GM19099 (cell line): Measurements from ENCODE around the gene MS4A13.

Source experiments
- POLR2A ChIP-seq: IDR thresholded peaks from 3 replicates; pipeline ENCODE4 v1.6.1; 2011; ENCODE audit warnings: low read depth; ENCODE audit not compliant: insufficient read length; ENCODE audit errors: extremely low read depth

The MS4A13 gene

DNA sequence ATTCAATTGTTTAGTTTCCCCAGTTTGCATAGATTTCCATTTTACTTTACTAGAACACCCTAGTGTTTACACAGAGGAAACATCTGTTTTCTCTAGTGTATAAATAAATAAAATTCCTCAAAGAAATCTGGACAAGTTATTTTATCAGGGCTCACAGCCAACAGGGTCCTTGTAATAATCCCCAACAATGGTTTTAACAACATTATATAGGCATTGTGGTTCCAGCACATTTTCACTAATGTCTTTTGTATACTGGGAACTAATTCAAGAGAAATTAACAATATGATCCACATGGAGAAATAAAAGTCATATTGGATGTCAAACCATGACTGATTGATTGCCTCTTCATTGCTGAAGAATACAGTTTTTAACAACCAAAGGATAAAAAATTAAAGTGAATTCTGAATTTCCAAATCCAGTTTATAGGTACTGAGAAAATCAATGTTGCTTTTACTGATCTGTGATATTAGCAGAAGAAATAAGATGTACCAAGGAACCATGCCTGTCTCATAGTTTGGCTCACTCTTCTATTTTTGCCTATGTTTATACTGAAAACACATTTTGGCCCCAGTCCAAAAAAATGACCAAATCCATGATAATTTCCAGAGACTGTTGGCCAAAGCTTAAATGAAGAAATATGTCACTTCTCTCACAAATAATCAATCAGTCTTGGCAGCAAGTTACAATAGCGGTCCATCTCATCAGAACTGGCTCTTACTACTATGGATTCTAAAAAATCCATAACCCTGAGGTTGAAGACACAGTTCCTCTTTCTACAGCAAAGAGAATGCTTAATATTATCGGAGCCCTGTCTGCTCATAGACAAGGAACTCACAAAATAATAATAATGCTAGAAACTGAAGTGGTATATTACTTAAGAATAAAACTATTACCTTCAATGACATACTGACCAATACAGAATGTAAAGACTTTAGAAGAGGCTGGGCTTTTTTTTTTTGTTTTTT is 1.4 kb upstream of the MS4A13 start:
- TF ChIP-seq POLR2A = no peak

DNA sequence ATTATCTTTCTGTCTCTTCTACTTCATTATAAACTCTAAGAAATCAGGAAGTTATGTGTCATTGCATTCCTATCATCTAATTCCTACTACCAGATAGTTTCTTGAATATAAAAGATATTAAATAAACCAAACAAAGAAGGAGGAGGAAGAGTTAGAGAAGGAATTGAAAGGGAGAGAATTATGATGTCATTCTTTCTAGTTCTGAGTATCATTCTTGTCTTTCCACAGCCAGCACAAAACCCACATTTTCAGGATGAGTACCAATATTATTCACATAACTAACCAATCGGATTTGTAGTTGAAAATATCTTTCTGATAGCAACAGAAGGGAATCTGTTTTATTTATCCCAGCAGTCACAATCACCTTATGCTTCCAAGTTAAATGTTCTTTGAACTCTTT is 13.3 kb downstream of the MS4A13 start:
- no peak for TF ChIP-seq POLR2A

DNA sequence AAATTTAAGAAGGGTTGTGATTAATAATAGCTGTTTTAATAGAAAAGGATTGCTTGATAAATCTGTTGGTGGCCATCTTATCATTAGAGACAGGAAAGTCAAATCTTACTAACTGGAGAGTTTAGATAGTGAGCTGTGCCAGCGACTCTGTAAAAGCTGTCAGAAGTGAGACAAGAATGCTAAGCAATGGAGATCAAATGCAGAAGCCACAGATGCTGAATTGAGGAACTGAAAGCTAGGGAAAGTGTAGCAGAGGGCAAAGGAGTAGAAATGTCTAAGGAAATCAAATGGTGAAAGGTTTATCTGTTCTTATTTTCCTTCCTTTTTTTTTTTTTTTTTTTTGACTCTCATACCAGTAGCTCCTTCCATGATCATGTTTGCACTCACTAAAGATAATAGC is 13.7 kb downstream of the MS4A13 start:
- no peak for TF ChIP-seq POLR2A

DNA sequence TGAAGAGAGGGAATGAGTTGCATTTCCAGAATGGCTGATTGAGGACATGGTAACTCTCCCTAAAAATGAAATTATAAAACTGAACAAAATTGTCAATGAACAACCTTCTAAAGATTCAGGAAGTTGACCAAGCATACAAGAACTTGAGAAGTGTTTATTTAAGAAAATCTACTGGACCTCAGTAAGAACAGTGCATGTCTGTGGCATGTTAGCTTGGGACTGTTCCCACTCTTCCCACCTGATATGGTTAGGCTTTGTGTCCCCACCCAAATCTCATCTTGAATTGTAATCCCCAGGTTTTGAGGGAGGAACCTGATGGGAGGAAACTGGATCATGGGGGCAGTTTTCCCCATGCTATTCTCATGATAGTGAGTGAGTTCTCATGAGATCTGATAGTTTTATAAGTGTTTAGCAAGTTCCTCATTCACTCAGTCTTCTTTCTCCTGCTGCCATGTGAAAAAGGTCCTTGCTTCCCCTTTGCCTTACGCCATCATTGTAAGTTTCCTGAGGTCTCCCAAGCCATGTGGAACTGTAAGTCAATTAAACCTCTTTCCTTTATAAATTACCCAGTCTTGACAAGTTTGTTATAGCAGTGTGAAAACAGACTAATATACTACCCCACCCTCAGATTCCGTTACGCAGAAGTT is 15.4 kb downstream of the MS4A13 start:
- no peak for TF ChIP-seq POLR2A

DNA sequence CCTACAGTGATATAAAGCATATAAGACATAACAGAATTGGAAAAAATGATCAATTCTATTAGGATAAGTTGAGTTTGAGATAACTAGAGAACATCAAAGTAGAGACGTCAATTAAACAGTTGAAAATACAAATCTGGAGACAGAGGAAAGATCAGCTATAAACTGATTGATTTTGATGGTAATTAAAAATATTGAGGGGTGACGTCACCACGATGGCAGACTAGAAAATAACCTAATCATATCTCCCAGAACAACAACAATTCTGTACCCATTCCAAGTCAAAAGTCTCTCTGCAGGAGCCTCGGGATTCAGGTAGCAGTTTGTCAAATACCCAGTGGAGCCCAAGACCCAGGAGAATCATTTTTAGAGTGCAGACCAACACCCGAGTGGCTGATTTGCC is 28.9 kb downstream of the MS4A13 start:
- TF ChIP-seq POLR2A = no peak

DNA sequence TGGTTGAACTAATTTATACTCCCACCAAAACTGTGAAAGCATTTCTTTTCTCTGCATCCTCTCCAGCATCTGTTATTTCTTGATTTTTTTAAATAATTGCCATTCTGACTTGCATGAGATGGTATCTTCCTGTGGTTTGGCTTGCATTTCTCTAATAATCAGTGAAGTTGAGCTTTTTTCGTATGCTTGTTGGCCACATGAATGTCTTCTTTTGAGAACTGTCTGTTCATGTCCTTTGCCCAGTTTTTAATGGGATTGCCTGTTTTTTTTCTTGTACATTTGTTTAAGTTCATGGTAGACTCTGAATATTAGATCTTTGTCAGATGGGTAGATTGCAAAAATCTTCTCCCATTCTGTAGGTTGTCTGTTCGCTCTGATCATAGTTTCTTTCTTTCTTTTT is 46.1 kb downstream of the MS4A13 start:
- no peak for TF ChIP-seq POLR2A

DNA sequence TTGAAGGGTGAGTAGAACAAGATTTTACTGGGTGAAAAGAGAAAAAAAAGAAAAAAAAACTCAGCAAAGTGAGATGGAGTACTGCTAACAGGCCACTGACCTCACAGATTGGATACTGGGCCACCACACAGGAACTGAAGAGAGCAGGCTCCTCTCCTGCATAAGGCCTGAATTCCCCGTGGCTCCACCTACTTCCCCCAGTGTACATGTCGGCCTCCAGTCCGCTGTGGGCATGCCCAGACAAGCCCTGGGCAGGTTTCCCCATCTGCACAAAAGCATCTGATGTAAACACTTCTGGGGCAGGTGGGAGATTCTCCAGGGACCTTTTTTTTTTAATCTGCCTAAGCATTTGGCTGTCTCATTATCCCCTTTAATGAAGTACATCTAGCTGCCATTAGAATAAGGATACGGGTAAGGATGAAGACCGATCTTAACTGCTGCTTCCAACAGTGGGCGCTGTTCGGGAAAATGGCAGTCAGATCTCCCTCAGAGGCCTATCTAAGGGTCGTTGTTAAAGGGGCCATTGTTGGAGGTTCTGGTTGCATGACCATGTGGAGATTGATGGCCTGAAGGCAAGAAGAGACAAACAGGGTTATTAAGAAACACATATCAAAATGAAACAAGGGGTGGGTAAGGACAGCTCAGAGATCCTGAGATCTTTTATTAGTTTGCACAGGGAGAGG is 48.5 kb downstream of the MS4A13 start:
- no peak for TF ChIP-seq POLR2A

DNA sequence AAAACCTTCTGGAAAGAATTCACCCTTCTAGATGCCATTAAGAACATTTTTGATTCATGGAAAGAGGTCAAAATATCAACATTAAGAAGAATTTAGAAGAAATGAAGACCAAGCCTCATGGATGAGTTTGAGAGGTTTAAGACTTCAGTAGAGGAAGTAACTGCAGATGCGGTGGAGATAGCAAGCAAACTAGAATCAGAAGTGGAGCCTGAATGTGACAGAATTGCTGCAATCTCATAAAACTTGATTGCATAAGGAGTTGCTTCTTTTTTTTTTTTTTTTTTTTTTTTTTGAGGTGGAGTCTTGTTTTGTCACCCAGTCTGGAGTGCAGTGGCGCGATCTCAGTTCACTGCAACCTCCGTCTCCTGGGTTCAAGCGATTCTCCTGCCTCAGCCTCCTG is 51.6 kb downstream of the MS4A13 start:
- TF ChIP-seq POLR2A = no peak

DNA sequence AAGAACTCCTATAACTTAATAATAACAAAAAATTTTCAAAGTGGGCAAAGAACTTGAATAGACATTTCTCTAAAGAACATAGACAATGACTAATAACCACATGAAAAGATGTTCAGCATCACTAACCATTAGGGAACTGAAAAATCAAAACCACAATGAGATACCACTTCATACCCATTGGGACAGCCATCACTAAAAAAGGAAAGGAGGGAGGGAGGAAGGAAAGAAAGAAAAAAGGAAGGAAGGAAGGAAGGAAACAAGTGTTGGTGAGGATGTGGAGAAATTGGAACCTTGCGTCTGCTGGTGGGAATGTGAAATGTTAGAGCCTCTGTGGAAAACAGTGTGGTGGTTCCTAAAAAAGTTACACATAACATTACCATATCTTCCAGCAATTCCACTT is 55.8 kb downstream of the MS4A13 start:
- no peak for TF ChIP-seq POLR2A

DNA sequence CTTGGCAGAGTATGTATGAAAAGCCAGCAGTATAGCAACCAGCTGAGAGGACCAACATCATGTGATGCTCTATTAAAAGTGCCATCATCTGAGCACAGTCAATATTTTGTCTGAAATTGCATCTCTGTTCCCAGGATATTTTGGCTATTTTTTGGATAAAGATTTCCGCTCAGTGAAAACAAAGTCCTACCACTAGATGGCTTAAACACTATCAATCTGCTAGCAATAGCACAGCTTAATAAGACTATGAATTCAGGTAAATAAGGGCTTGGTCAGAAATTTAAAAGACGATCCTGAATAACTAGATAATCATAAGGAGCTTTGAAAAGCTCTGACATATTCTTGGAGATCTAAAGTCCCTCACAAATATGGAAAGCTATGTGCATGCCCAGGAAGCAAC is 74.4 kb downstream of the MS4A13 start:
- no peak for TF ChIP-seq POLR2A
